ENCODE results near the gene HSD17B3.
"Not testable (repeated sequence)": the region's sequence is repeated elsewhere in the genome, so short reads cannot be mapped to it uniquely, and the experiment has no call there.

HSD17B3 gene

DNA sequence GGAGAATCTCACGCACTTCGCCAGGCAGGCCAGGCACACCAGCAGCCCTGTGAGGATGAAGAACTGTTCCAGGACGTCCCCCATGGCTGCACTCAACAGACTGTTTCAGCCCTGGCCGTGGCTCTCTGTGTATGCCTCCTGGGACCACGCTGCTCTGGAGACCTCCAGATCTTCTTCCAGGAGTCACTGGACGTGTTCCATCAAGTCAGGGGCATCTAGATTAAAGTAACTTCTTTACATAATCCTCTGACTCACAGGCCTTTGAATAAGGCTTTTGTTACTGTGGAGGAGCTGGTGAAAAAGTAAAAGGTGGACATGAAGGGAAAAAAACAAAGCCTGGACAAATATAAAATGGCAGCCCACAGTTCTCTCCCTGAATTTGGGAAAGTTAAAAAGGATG lies at the start of gene HSD17B3:
TSS of gene HSD17B3 (minus strand) at position 156 of the 400 bp plus-strand sequence. CDS start at position 84, 72 bp downstream.
- no peak for DNase-seq

DNA sequence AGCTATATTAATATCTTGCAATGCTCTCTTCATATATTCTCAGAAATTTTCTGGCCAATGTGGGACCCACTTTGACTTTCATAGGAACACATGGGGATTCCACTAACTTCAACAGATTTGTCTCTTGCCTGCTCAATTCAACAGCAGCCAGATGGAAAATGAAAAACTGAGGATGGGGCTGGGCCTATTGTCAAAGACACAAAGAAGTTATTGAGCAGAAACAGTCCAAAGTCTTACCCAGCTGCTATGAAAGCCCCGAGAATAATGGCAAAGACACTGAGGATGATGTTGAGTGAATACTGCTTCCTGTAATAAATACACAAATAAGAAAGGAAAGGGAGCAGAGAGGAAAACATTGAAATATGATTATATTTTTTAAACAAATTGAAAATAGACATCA lies 48.9 kb upstream of the HSD17B3 start:
- no peak for DNase-seq

GRCh38 chr9:96348261-96348660 lies 46.3 kb upstream of the HSD17B3 start:
- no peak for DNase-seq

- DNase-seq: no peak
These were observed 43.6 kb upstream of the HSD17B3 start for GRCh38 chr9:96345551-96345950.

DNA sequence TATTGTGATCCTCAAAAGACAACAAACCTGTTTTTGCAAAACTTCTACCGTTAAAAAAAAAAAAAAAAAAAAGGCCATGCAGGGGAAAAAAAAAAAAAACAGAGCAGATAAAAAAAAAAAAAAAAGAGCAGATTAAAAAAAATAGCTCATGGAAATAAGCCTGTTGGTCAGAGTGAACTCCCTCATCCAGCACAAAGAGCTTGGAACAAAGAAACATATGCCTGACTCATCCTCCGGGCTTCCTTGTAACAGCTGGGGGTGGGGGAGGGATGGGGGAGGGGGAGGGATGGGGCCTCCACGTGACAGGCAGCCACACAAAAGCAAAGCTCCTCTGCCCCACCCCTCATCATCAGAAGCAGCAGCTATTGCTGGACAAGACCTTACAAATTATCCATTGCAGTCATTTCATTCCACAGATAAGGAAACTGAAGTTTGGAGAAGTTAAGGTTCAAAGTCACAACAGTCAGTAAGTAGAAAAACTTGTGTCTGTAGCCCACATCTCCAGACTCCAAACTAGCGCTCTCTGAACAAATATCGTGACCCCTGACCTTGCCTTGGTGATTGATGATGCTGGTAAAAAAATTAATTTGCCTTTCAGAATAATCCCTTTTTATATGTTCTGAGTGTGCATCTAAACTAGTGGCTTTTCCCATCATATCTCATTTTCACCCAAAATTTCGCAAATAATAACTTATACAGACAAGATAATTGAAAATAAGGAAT lies 42.6 kb upstream of the HSD17B3 start:
- DNase-seq: no peak

DNA sequence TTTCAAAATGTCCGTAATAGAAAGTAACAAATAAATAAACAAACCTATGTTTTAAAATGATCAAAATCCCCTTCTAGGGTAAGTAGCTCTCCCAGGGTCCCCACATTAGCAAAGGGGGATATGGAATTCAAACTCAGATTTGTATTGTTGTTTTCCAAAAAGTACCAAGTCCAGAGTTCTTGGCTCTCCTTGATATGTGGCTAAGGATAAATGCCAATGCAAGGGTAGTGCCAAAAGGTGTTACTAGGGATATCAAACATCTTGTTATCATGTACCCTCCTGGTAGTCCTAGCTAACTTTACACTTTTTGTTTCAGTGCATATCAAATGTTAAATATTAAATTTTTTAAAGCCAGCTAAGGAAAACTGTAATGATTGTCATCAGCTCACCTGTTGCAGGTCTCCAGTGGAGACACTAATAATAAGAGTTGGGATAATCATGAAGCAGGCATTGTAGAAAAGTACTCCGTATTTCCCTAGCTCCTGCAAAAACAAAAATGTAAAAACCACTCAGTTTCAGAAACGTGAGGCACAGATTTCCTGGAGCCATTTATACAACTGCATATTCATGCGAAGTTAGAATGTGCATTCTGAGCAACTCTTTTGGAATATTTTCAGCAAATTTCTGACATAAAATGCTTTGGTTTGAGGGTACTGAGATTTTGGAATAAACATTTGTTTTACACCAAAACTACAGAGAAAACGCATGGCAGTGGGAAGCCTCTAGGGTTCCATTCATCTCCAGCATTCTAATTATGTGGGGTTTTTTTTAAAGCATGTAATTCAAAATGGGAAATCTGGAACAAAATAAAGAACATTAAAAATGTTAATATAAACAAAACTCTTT lies 41.8 kb upstream of the HSD17B3 start:
- DNase-seq: no peak

DNA sequence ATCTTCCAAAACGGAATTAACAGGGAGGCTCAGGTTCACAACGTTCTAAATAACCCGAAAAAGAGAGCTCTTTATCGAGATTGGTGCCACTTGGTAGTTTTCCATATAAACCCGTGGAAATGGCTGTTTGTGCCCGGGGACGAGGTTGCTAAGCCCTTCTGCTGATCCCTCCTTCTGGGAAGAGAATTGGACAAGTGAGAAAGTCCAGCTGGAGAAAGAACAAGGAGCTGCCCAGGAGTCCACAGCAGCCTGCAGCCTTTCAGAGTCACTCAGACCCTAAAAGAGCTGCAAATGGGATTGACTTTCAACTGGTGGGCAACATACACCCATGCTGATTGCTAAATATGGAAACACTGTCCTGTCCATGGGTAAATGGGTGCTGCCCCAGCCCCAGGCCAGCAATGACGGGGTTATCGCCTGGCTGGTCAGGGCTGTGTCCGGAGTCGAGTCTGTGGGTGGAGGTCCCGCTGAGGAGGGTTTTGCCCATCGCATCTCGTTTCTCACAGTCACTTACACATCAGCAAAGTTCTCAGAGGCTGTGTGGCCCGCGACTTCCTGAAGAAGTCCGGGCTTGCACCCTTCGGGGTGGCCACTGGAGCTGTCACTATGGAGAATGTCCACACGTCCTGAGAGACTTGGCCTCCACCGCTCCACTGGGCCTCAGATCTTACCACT lies 40.7 kb upstream of the HSD17B3 start:
- DNase-seq: no peak

DNA sequence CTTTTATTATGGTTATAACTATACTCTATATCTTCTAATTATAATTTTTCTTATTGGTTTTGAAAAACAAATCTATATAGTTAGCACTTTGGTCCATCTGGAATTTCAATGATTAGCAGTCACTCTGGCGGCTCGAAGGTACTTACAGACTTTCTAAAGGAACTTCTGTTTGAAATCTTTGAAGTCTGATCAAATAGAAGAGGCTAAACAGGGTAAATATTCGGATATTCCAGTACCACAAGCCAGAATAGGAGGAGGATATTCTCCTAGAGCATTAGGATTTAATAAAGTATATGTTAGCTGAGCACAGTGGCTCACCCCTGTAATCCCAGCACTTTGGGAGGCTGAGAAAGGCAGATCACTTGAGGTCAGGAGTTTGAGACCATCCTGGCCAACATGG lies 38.7 kb upstream of the HSD17B3 start:
- DNase-seq: no peak

DNA sequence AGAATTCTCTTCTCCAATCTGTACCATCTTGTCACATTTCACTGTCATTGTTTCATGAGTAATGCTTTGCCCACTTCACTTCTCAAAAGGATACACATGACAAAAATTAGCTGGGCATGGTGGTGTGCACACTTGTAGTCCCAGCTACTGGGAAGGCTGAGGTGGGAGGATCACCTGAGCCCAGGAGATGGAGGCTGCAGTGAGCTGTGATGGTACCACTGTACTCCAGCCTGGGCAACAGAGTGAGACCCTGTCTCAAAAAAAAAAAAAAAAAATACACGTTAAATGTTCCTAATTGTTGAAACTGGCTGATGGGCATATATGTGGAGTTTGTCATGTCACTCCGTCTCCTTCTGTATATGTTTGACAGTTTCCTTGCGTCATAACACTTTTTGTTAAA lies 36.3 kb upstream of the HSD17B3 start:
- DNase-seq: no peak

GRCh38 chr9:96333958-96334357 lies 32.0 kb upstream of the HSD17B3 start:
- DNase-seq: no peak

GRCh38 chr9:96331236-96331947 lies 29.4 kb upstream of the HSD17B3 start:
- DNase-seq: no peak

DNA sequence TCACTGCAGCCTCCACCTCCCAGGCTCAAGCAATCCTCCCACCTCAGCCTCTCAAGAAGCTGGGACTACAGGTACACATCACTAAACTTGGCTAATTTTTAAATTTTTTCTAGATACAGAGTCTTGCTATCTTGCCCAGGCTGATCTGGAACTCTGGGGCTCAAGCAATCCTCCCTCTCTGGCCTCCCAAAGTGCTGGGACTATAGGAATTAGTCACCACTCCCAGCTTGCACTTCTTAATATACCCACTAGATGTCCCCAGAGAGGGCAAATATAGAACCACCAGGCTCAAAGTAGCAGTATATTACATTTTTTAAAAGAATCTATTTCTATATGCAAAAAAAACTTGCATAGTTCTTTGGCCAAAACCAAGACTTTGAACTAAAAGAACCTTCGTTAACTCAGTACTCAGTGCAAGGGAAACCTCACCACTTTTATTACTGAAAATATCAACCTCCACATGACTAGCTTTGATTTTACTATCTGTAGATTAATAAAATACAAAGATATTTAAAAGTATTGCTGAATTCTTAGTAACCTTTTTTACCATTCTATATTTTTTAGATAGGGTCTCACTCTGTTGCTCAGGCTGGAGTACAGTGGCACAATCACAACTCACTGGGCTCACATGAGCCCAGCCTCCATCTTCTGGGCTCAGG lies 25.8 kb upstream of the HSD17B3 start:
- DNase-seq: peak; percentile 73

- DNase-seq: no peak
These were observed 21.2 kb upstream of the HSD17B3 start for GRCh38 chr9:96323169-96323568.

DNA sequence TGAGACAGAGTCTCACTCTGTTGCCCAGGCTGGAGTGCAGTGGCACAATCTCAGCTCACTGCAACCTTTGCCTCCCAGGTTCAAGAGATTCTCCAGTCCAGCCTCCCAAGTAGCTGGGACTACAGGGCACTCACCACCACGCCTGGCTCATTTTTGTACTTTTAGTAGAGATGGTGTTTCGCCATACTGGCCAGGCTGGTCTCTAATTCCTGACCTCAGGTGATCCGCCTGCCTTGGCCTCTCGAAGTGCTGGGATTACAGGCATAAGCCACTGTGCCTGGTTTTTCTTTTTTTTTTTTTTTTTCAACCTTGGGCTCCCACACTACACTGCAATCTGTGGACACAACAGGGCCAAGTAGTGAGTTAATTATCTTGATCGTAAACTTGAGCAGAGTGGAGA lies 20.8 kb upstream of the HSD17B3 start:
- DNase-seq: not testable (repeated sequence)

DNA sequence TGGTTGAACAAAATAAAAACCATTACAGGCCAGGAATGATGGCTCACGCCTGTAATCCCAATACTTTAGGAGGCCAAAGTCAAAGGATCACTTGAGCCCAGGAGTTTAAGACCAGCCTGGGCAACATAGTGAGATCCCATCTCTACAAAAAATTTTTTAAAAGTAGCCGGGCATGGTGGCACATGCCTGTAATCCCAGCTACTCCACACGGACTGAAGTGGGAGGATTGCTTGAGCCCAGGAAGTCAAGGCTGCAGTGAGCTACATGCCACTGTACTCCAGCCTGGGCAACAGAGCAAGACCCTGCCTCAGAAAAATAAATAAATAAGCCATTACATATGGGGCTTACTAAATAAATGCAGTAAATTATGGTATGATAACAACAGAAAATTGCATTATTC lies 20.2 kb upstream of the HSD17B3 start:
- not testable (repeated sequence) for DNase-seq

- no peak for DNase-seq
These were observed 19.5 kb upstream of the HSD17B3 start for GRCh38 chr9:96321515-96321914.

GRCh38 chr9:96320749-96321280 lies 18.8 kb upstream of the HSD17B3 start:
- DNase-seq: no peak

GRCh38 chr9:96318921-96319565 lies 17.1 kb upstream of the HSD17B3 start:
- DNase-seq: no peak

GRCh38 chr9:96317335-96317980 lies 15.5 kb upstream of the HSD17B3 start:
- peak; percentile 46 for DNase-seq

DNA sequence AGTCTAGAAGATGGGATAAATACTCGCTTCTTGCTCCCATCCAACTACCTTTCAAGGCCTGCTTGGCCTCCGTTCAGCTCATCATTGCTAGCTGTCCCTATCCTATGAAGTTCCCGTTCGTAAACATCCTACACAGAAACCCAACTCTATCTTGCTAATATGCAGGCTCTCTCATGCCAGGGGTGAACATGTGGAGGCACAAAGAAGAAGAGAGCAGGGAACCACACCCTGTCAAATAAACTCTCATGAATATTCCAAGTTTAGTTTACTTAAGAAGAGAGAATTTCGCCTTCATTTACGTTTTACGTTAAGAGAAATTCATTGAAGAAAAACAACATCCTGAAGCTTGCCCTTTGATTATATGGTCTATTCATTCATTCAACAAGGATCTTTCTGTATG lies 7.9 kb upstream of the HSD17B3 start:
- no peak for DNase-seq

DNA sequence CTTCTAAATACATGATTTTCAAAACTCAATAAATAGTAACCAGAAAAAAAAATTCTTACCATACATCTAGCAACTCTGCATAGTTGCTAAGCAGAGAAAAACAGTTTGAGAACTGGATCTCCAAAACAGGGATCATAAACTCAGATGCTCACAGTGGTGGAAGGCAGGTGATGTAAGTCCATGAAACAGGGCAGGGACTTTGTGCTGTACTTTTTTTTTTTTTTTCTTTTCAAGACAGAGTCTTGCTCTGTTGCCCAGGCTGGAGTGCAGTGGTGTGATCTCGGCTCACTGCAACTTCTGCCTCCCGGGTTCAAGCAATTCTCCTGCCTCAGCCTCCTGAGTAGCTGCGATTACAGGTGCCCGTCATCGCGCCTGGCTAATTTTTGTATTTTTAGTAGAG lies 5.0 kb upstream of the HSD17B3 start:
- DNase-seq: not testable (repeated sequence)
